HCT116 (cell line): ENCODE measurements around the gene NFE2L2.

Experiments
- CEBPB ChIP-seq: IDR thresholded peaks from 2 replicates; pipeline ENCODE4 v1.6.1; 2012; ENCODE audit warnings: low read depth
- EGR1 ChIP-seq: IDR thresholded peaks from 2 replicates; pipeline ENCODE4 v1.6.1; 2012; ENCODE audit warnings: low read depth
- EZH2 ChIP-seq: fragments of 200-600 bp; sonication (generic); IDR thresholded peaks from 2 replicates; pipeline ENCODE4 v1.6.1; 2017; ENCODE audit warnings: antibody characterized with exemption, mixed run types
- EZH2phosphoT487 ChIP-seq: fragments of 200-600 bp; IDR thresholded peaks from 2 replicates; pipeline ENCODE4 v1.6.1; 2018; ENCODE audit warnings: antibody characterized with exemption, borderline replicate concordance
- POLR2A ChIP-seq: IDR thresholded peaks from 2 replicates; pipeline ENCODE4 v1.7.0; 2011; ENCODE audit warnings: borderline replicate concordance; ENCODE audit not compliant: insufficient read depth, insufficient read length; ENCODE audit errors: extremely low read depth
- POLR2AphosphoS5 ChIP-seq: IDR thresholded peaks from 2 replicates; pipeline ENCODE4 v1.6.1; 2011; ENCODE audit warnings: mild to moderate bottlenecking, low read depth, low read length, moderate library complexity
- YY1 ChIP-seq: IDR thresholded peaks from 2 replicates; pipeline ENCODE4 v1.6.1; 2011; ENCODE audit warnings: low read length, low read depth, moderate library complexity, mild to moderate bottlenecking; ENCODE audit not compliant: insufficient replicate concordance; ENCODE audit errors: extremely low read depth
- TF ChIP-seq, protein P1 (sequence below), 3 experiments: fragments of 200-600 bp in 1 of 3; sonication (generic) in 1 of 3; IDR thresholded peaks in 2 of 3; conservative IDR thresholded peaks in 1 of 3; 2 replicates each; pipeline ENCODE4 v1.5.1; 2012 to 2017; ENCODE audit warnings: low read depth in 2 of 3, low read length in 2 of 3, antibody characterized with exemption in 1 of 3, borderline replicate concordance in 1 of 3, control low read depth in 1 of 3, mild to moderate bottlenecking in 1 of 3, mixed read lengths in 1 of 3, mixed run types in 1 of 3, moderate library complexity in 1 of 3; ENCODE audit not compliant: insufficient read depth in 1 of 3
- TF ChIP-seq, protein P2 (sequence below): IDR thresholded peaks from 2 replicates; pipeline ENCODE4 v1.6.1; 2011; ENCODE audit warnings: mild to moderate bottlenecking, low read length, moderate library complexity; ENCODE audit not compliant: insufficient replicate concordance; ENCODE audit errors: extremely low read depth
- TF ChIP-seq, protein P3 (sequence below): IDR thresholded peaks from 2 replicates; pipeline ENCODE4 v1.6.1; 2012; ENCODE audit warnings: low read depth
- TF ChIP-seq, protein P4 (sequence below): IDR thresholded peaks from 2 replicates; pipeline ENCODE4 v1.6.1; 2012

DNA sequence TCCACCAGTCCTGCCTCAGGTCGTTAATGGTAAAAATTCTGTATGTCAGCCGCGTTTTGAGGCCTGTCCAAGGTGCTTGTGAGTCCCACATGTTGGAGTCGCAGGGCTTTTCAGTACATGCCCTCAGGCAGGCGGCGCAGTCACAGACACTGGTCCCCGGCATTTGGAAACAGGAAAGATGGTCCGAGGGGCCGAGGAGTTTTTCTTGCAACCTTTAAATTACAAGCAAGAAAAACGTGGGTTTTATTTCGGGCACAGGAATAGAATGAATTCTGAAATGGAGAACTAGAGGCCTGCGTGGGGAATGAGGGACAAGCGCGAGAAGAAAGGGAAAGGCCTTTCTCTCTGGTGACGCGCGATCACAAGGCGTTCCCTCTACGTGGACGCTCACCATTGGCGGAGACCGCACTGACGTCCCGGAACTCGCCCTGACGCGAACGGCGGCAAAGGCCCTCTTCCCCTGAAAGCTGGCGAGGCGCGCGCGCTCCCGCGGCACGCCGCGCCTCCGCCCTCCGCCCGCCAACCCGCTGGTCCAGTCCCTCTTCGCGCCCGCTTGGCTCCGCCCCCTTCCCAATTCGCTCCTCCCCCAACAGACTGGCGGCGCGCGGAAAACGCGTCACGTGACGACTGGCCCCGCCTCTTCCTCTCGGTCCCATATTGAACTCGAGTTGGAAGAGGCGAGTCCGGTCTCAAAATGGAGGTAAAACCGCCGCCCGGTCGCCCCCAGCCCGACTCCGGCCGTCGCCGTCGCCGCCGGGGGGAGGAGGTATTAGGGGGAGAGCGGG lies 52.2 kb downstream of the NFE2L2 start, which contains the start of gene HNRNPA3:
- TF ChIP-seq EZH2: no peak
- TF ChIP-seq CEBPB: no peak; the same call in 1 of the 2 replicates
- TF ChIP-seq, protein P1, sequence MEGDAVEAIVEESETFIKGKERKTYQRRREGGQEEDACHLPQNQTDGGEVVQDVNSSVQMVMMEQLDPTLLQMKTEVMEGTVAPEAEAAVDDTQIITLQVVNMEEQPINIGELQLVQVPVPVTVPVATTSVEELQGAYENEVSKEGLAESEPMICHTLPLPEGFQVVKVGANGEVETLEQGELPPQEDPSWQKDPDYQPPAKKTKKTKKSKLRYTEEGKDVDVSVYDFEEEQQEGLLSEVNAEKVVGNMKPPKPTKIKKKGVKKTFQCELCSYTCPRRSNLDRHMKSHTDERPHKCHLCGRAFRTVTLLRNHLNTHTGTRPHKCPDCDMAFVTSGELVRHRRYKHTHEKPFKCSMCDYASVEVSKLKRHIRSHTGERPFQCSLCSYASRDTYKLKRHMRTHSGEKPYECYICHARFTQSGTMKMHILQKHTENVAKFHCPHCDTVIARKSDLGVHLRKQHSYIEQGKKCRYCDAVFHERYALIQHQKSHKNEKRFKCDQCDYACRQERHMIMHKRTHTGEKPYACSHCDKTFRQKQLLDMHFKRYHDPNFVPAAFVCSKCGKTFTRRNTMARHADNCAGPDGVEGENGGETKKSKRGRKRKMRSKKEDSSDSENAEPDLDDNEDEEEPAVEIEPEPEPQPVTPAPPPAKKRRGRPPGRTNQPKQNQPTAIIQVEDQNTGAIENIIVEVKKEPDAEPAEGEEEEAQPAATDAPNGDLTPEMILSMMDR (IDR thresholded peaks at IDR 0.05 in 2 of 3, conservative IDR thresholded peaks at IDR 0.05 in 1 of 3; ENCODE audit: borderline replicate concordance in 1 of 3, insufficient read depth in 1 of 3, low read depth in 2 of 3, low read length in 2 of 3): 0 out of 6 replicates have a peak, but pooled peaks of 1 of the 3 experiments have one; percentile 10
- peak; percentile 37 for TF ChIP-seq YY1
- TF ChIP-seq, protein P2, sequence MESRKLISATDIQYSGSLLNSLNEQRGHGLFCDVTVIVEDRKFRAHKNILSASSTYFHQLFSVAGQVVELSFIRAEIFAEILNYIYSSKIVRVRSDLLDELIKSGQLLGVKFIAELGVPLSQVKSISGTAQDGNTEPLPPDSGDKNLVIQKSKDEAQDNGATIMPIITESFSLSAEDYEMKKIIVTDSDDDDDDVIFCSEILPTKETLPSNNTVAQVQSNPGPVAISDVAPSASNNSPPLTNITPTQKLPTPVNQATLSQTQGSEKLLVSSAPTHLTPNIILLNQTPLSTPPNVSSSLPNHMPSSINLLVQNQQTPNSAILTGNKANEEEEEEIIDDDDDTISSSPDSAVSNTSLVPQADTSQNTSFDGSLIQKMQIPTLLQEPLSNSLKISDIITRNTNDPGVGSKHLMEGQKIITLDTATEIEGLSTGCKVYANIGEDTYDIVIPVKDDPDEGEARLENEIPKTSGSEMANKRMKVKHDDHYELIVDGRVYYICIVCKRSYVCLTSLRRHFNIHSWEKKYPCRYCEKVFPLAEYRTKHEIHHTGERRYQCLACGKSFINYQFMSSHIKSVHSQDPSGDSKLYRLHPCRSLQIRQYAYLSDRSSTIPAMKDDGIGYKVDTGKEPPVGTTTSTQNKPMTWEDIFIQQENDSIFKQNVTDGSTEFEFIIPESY: no peak
- peak; percentile 92 for TF ChIP-seq POLR2AphosphoS5
- peak; percentile 59; the same call in 1 of the 2 replicates for TF ChIP-seq EGR1
- TF ChIP-seq EZH2phosphoT487: no peak
- peak; percentile 72 for TF ChIP-seq POLR2A
- TF ChIP-seq, protein P3, sequence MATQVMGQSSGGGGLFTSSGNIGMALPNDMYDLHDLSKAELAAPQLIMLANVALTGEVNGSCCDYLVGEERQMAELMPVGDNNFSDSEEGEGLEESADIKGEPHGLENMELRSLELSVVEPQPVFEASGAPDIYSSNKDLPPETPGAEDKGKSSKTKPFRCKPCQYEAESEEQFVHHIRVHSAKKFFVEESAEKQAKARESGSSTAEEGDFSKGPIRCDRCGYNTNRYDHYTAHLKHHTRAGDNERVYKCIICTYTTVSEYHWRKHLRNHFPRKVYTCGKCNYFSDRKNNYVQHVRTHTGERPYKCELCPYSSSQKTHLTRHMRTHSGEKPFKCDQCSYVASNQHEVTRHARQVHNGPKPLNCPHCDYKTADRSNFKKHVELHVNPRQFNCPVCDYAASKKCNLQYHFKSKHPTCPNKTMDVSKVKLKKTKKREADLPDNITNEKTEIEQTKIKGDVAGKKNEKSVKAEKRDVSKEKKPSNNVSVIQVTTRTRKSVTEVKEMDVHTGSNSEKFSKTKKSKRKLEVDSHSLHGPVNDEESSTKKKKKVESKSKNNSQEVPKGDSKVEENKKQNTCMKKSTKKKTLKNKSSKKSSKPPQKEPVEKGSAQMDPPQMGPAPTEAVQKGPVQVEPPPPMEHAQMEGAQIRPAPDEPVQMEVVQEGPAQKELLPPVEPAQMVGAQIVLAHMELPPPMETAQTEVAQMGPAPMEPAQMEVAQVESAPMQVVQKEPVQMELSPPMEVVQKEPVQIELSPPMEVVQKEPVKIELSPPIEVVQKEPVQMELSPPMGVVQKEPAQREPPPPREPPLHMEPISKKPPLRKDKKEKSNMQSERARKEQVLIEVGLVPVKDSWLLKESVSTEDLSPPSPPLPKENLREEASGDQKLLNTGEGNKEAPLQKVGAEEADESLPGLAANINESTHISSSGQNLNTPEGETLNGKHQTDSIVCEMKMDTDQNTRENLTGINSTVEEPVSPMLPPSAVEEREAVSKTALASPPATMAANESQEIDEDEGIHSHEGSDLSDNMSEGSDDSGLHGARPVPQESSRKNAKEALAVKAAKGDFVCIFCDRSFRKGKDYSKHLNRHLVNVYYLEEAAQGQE: no peak
- TF ChIP-seq, protein P4, sequence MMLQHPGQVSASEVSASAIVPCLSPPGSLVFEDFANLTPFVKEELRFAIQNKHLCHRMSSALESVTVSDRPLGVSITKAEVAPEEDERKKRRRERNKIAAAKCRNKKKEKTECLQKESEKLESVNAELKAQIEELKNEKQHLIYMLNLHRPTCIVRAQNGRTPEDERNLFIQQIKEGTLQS: no peak
